ENCODE measurements around the gene AQP4. TPM values are rescaled to one million over a fixed set of nuclear protein-coding genes. Genes with fewer than 3 reads are reported as not detected.

Gene AQP4
- total and polyA plus RNA-seq, 11 donors, result 0.33 to 25.0 (median 8.3) TPM; not detected in 1

DNA sequence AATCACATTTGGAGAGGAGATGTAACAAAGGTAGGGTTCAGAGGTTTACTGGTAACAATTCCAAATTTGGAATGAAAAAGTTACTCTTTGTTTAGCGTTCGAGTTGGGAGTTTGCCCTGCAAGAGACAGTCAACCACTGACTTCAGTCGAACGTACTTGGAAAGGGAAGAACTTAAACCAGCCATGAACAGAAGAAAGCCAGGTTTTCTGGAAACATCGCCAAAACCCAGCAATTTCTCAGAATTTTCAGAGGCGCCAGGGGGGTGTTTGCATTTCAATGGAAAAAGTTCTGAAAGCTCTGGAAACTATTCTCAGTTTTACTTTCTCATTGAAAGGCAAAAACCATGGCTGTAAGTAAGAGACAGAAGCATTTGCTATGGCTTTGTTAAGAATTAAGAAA, 28.5 kb upstream of the AQP4 start:
- TF ChIP-seq POLR2A (IDR thresholded peaks at IDR 0.05), result no peak
- TF ChIP-seq, protein P1, sequence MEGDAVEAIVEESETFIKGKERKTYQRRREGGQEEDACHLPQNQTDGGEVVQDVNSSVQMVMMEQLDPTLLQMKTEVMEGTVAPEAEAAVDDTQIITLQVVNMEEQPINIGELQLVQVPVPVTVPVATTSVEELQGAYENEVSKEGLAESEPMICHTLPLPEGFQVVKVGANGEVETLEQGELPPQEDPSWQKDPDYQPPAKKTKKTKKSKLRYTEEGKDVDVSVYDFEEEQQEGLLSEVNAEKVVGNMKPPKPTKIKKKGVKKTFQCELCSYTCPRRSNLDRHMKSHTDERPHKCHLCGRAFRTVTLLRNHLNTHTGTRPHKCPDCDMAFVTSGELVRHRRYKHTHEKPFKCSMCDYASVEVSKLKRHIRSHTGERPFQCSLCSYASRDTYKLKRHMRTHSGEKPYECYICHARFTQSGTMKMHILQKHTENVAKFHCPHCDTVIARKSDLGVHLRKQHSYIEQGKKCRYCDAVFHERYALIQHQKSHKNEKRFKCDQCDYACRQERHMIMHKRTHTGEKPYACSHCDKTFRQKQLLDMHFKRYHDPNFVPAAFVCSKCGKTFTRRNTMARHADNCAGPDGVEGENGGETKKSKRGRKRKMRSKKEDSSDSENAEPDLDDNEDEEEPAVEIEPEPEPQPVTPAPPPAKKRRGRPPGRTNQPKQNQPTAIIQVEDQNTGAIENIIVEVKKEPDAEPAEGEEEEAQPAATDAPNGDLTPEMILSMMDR (IDR thresholded peaks at IDR 0.05), result no peak
- 41 to 55% (median 52%) methylated on average over 6 of the region's 6 CpGs for WGBS, 4 donors
- intact Hi-C loops (cut with DNase I), result loop anchor here in 2 of 10 donors (10.0 kb wide), 2 partner anchors 59 to 61 kb away; no protein-coding TSS in a partner anchor

DNA sequence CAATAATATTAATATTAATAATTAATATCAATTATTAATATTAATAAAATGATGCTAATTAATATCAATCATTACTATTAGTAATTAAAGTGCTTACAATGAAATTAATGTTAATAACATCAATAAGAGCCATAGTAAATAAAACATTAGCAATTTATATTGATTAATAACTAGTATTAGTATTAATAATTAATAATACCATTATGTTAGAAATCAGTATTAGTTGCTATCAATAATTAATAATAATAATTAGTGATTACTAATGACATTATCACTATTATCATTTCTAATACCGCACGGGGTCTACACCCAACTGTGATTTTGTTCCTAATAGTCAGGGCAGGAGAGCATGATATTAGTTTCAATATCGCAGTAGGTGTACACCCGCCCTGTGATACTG, 22.8 kb upstream of the AQP4 start:
- Histone ChIP-seq H3K9me3 (no peaks in the 10 kb centered on the region), H3K27me3 (peaks cover 0 to 4% (median 0%) of the 10 kb centered on the region in 9 donors), H3K4me1 (no peaks in the 10 kb centered on the region), H3K4me3 (no peak overlapping the region), H3K27ac (no peak overlapping the region), H3K36me3 (no peaks in the 10 kb centered on the region)
- DNase-seq (no peak), ATAC-seq (no peak)
- TF ChIP-seq POLR2A (IDR thresholded peaks at IDR 0.05), result no peak
- TF ChIP-seq, protein P1 (IDR thresholded peaks at IDR 0.05), result no peak
- 93 to 96% (median 95%) methylated on average over 4 of the region's 4 CpGs for WGBS, 4 donors
- intact Hi-C loops (cut with DNase I), result no loop called here

More for the DNA sequence above, 28.5 kb upstream of the AQP4 start:
- H3K27me3 ChIP-seq, result no peaks in the 10 kb centered on the region
- ATAC-seq, result no peak
- no peaks in the 10 kb centered on the region for H3K36me3 ChIP-seq
- no peak overlapping the region for H3K27ac ChIP-seq
- H3K4me3 ChIP-seq, result peak overlapping the region in 1 of 12 donors; percentile 3
- no peaks in the 10 kb centered on the region for H3K9me3 ChIP-seq
- no peaks in the 10 kb centered on the region for H3K4me1 ChIP-seq
- DNase-seq, result no peak

DNA sequence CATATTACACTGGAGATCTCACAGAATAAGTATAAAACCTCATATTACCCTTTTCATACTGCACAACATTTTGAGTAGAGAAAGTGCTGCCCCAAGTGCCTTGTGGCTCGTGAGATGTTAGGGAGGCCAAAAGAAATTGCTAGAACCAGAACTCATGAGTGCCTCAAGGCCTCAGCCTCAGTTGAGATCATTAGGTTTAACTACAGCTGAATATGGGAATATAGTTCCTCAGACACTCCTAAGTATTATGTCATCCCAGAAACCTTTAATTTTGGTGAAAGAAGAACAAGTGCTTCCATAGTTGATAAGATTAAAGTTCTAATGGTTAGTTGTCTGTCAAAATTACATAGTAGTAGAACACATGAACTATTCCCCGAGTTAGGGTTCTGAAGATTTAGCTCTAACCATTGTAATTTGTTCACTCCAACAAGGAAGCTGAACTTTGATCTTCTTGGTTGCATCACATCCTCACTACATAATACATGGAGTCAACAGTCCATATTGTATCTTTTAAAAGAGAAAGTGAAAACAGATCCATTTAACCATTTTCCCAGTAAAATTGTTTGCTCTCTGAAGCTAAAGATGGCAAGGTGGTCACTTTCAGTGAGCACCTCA, 9.6 kb upstream of the AQP4 start:
- Histone ChIP-seq H3K27ac (no peak overlapping the region), H3K9me3 (no peaks in the 10 kb centered on the region), H3K4me3 (no peak overlapping the region), H3K4me1 (peaks cover 0 to 2% (median 0%) of the 10 kb centered on the region in 12 donors), H3K36me3 (no peaks in the 10 kb centered on the region), H3K27me3 (no peaks in the 10 kb centered on the region)
- TF ChIP-seq, protein P1 (IDR thresholded peaks at IDR 0.05), result no peak
- no peak for TF ChIP-seq POLR2A (IDR thresholded peaks at IDR 0.05)
- intact Hi-C loops (cut with DNase I), result no loop called here
- ATAC-seq, result no peak
- WGBS, 4 donors, result 76 to 96% (median 83%) methylated on average over 2 of the region's 2 CpGs
- DNase-seq, result no peak

DNA sequence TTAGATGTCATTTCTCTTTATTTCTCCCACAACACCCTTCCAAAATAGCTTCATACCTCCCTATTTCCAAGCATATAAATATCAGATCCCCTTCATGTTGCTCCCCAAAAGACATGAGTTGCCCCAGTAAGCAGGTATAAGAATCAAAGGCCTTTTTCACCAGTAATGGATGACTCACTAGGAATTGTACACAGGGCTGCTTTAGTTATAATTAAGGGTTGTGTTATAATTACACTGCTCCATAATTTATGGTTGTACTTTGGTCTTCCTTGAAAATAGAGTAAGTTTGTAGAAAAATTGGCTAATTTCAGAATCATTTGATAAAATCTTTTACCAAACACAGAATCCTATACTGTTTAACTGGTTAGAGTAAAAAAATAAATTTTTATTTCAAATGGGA, 8.8 kb upstream of the AQP4 start:
- TF ChIP-seq, protein P1 (IDR thresholded peaks at IDR 0.05), result no peak
- TF ChIP-seq POLR2A (IDR thresholded peaks at IDR 0.05), result no peak
- H3K9me3 ChIP-seq, result no peaks in the 10 kb centered on the region
- H3K4me1 ChIP-seq, result peaks cover 0 to 5% (median 0%) of the 10 kb centered on the region in 12 donors
- H3K4me3 ChIP-seq, result no peak overlapping the region
- no peak overlapping the region for H3K27ac ChIP-seq
- no peaks in the 10 kb centered on the region for H3K36me3 ChIP-seq
- ATAC-seq (no peak), DNase-seq (no peak)
- no peaks in the 10 kb centered on the region for H3K27me3 ChIP-seq
- intact Hi-C loops (cut with DNase I), result no loop called here
